Gastroesophageal sphincter (tissue), 4 donors: Measurements from ENCODE around the gene MYO3B. TPM values are rescaled to one million over a fixed set of nuclear protein-coding genes. Genes with fewer than 3 reads are reported as not detected.

ENCODE experiments used
- ATAC-seq: fragments of 150-250 bp; one replicate; pipeline ENCODE4 v1.9.1; 2016; ENCODE audit warnings: mild to moderate bottlenecking, moderate library complexity
- H3K27ac ChIP-seq, 4 donors: fragments of 200-600 bp; sonication (generic) in 3 of 4; 1 replicate in 3 of 4; 2 replicates in 1 of 4; pipeline ENCODE4 v1.5.1; 2016 to 2019
- H3K27me3 ChIP-seq: fragments of 200-600 bp; sonication (generic); one replicate; pipeline ENCODE4 v1.5.1; 2019
- H3K36me3 ChIP-seq, 2 donors: fragments of 200-600 bp; sonication (generic); one replicate each; pipeline ENCODE4 v1.5.1; 2019; ENCODE audit warnings: control low read depth in 1 of 2
- H3K4me1 ChIP-seq, 3 donors: fragments of 200-600 bp; sonication (generic); 1 replicate in 2 of 3; 2 replicates in 1 of 3; pipeline ENCODE4 v1.5.1; 2016 to 2019; ENCODE audit warnings: control low read depth in 2 of 3
- H3K4me3 ChIP-seq, 2 donors: fragments of 200-600 bp; sonication (generic); one replicate each; pipeline ENCODE4 v1.5.1; 2019; ENCODE audit warnings: mild to moderate bottlenecking in 1 of 2, moderate library complexity in 1 of 2
- H3K9me3 ChIP-seq, 3 donors: fragments of 200-600 bp; sonication (generic); one replicate each; pipeline ENCODE4 v1.5.1; 2017 to 2019; ENCODE audit warnings: control low read depth in 2 of 3
- CTCF ChIP-seq, 4 experiments: fragments of 200-600 bp in 2 of 4; fragments of 450-650 bp in 2 of 4; sonication (generic) in 1 of 4; IDR thresholded peaks; one replicate each; pipeline ENCODE4 v1.5.1; 2017 to 2019; ENCODE audit warnings: antibody characterized with exemption in 4 of 4, mild to moderate bottlenecking in 2 of 4, moderate library complexity in 2 of 4
- EP300 ChIP-seq: sonication (generic); formaldehyde crosslinking; IDR thresholded peaks from one replicate; pipeline ENCODE4 v1.6.1; 2017; ENCODE audit warnings: antibody characterized with exemption, mild to moderate bottlenecking
- POLR2A ChIP-seq, 2 donors: fragments of 450-650 bp; IDR thresholded peaks; one replicate each; pipeline ENCODE4 v1.6.1; 2017; ENCODE audit warnings: antibody characterized with exemption in 2 of 2, mild to moderate bottlenecking in 2 of 2, moderate library complexity in 1 of 2
- POLR2AphosphoS5 ChIP-seq: sonication (generic); formaldehyde crosslinking; IDR thresholded peaks from one replicate; pipeline ENCODE4 v1.6.1; 2017; ENCODE audit warnings: antibody characterized with exemption
- WGBS, 2 donors: methylation state at CpG; one replicate each; pipeline ENCODE4 v1.1.5; 2018; ENCODE audit warnings: low coverage in 1 of 2; 5-methylcytosine and 5-hydroxymethylcytosine counted together
- total RNA-seq, 4 donors: library from RNA; depleted of rRNA; stranded (reverse); fragments of >200 nt; gene quantifications; one replicate each; pipeline ENCODE4 v1.1.0, GENCODE V29; 2016

MYO3B gene
- total RNA-seq, 4 donors from 2014 or later, result not detected

- no peaks in the 10 kb centered on the region for H3K9me3 ChIP-seq
- H3K36me3 ChIP-seq, result no peaks in the 10 kb centered on the region
- H3K27me3 ChIP-seq, result no peaks in the 10 kb centered on the region
- no peak for ATAC-seq
- H3K27ac ChIP-seq, result no peak overlapping the region
- no peak overlapping the region for H3K4me3 ChIP-seq
- H3K4me1 ChIP-seq, result no peaks in the 10 kb centered on the region
- 20 to 65% methylated on average over 2 to 4 of the region's 4 CpGs for WGBS, 2 donors
- TF ChIP-seq CTCF (IDR thresholded peaks at IDR 0.05), result no peak
- TF ChIP-seq POLR2A (IDR thresholded peaks at IDR 0.05), result no peak
Observed at GRCh38 chr2:170477630-170478029, 299.7 kb downstream of the MYO3B start.

- 88 to 100% methylated on average over 2 to 4 of the region's 4 CpGs for WGBS, 2 donors
- ATAC-seq, result no peak
- TF ChIP-seq POLR2A (IDR thresholded peaks at IDR 0.05) (no peak), POLR2AphosphoS5 (no peak), CTCF (IDR thresholded peaks at IDR 0.05) (no peak), EP300 (no peak)
- no peaks in the 10 kb centered on the region for H3K4me1 ChIP-seq
- H3K27me3 ChIP-seq, result no peaks in the 10 kb centered on the region
- H3K27ac ChIP-seq, result no peak overlapping the region
- H3K9me3 ChIP-seq, result no peaks in the 10 kb centered on the region
- no peaks in the 10 kb centered on the region for H3K36me3 ChIP-seq
- H3K4me3 ChIP-seq, result no peak overlapping the region
Observed at GRCh38 chr2:170481201-170481600, 303.3 kb downstream of the MYO3B start.

- no peak for TF ChIP-seq POLR2A (IDR thresholded peaks at IDR 0.05)
- no peak for TF ChIP-seq EP300
- TF ChIP-seq POLR2AphosphoS5, result no peak
- no peak for TF ChIP-seq CTCF (IDR thresholded peaks at IDR 0.05)
- Histone ChIP-seq H3K36me3 (no peaks in the 10 kb centered on the region), H3K9me3 (no peaks in the 10 kb centered on the region), H3K4me3 (no peak overlapping the region), H3K27me3 (no peaks in the 10 kb centered on the region), H3K4me1 (no peaks in the 10 kb centered on the region), H3K27ac (no peak overlapping the region)
- no peak for ATAC-seq
Observed at GRCh38 chr2:170484552-170484951, 306.6 kb downstream of the MYO3B start.

- Histone ChIP-seq H3K4me3 (no peak overlapping the region), H3K9me3 (no peaks in the 10 kb centered on the region), H3K36me3 (no peaks in the 10 kb centered on the region), H3K27me3 (no peaks in the 10 kb centered on the region), H3K4me1 (no peaks in the 10 kb centered on the region), H3K27ac (no peak overlapping the region)
- ATAC-seq, result no peak
- WGBS, 2 donors, result 47 to 70% methylated on average over 2 to 3 of the region's 3 CpGs
- TF ChIP-seq EP300 (no peak), POLR2AphosphoS5 (no peak), POLR2A (IDR thresholded peaks at IDR 0.05) (no peak), CTCF (IDR thresholded peaks at IDR 0.05) (no peak)
Observed at GRCh38 chr2:170485254-170486026, 307.5 kb downstream of the MYO3B start.

- 84 to 91% methylated on average over 3 of the region's 3 CpGs for WGBS, 2 donors
- H3K4me1 ChIP-seq, result no peaks in the 10 kb centered on the region
- no peak for TF ChIP-seq EP300
- no peak for TF ChIP-seq POLR2A (IDR thresholded peaks at IDR 0.05)
- no peak for TF ChIP-seq CTCF (IDR thresholded peaks at IDR 0.05)
- no peak for TF ChIP-seq POLR2AphosphoS5
- H3K36me3 ChIP-seq, result no peaks in the 10 kb centered on the region
- H3K4me3 ChIP-seq, result no peak overlapping the region
- no peaks in the 10 kb centered on the region for H3K27me3 ChIP-seq
- no peaks in the 10 kb centered on the region for H3K9me3 ChIP-seq
- no peak overlapping the region for H3K27ac ChIP-seq
- ATAC-seq, result no peak
Observed at GRCh38 chr2:170486730-170487129, 308.8 kb downstream of the MYO3B start.
